ENCODE data around the gene NT5DC1. TPM values are rescaled to one million over a fixed set of nuclear protein-coding genes. Genes with fewer than 3 reads are reported as not detected.

NT5DC1 gene
- total RNA-seq, 1 donor from 2014 or later: 29.7 TPM

GRCh38 chr6:116073765-116074440 is 26.8 kb upstream of the NT5DC1 start:
- DNase-seq (ENCODE audit: low read depth) (peak; percentile 59), FAIRE-seq (no peak)
- no peaks in the 10 kb centered on the region for H3K9me3 ChIP-seq (ENCODE audit: insufficient read depth, low read depth, low read length)
- no peaks in the 10 kb centered on the region for H3K79me2 ChIP-seq (ENCODE audit: insufficient read depth, low read length)
- H3K36me3 ChIP-seq (ENCODE audit: insufficient read depth, low read length): no peaks in the 10 kb centered on the region
- no peak overlapping the region for H3K27ac Mint-ChIP-seq (ENCODE audit: unreplicated experiment)
- H3K4me2 ChIP-seq (ENCODE audit: low read length): peak overlapping the region; percentile 30
- no peaks in the 10 kb centered on the region for H4K20me1 ChIP-seq (ENCODE audit: insufficient read depth, low read length)
- no peak overlapping the region for H3K4me3 ChIP-seq (ENCODE audit: insufficient read depth, low read depth, low read length)
- H3K36me3 Mint-ChIP-seq (ENCODE audit: low read depth, unreplicated experiment): no peaks in the 10 kb centered on the region
- no peaks in the 10 kb centered on the region for H3K27me3 Mint-ChIP-seq (ENCODE audit: low read depth, unreplicated experiment)
- no peaks in the 10 kb centered on the region for H3K9me3 Mint-ChIP-seq (ENCODE audit: unreplicated experiment)
- TF ChIP-seq CTCF (IDR thresholded peaks at IDR 0.05; ENCODE audit: insufficient read depth, low read depth, low read length): no peak
- TF ChIP-seq EZH2 (IDR thresholded peaks at IDR 0.05; ENCODE audit: insufficient read depth, low read length): no peak
- H2AFZ ChIP-seq (ENCODE audit: low read depth, low read length): no peak overlapping the region
- H3K27ac ChIP-seq (ENCODE audit: low read depth, low read length): no peak overlapping the region
- H3K4me1 Mint-ChIP-seq (ENCODE audit: low read depth, unreplicated experiment): peaks cover 4% of the 10 kb centered on the region
- H3K4me1 ChIP-seq (ENCODE audit: insufficient read depth, low read length): peaks cover 7% of the 10 kb centered on the region
- no peak overlapping the region for H3K9ac ChIP-seq (ENCODE audit: low read length)
- no peaks in the 10 kb centered on the region for H3K27me3 ChIP-seq (ENCODE audit: insufficient read depth, low read length)
- no peak overlapping the region for H3K4me3 Mint-ChIP-seq (ENCODE audit: unreplicated experiment)

GRCh38 chr6:116074732-116075390 is 25.8 kb upstream of the NT5DC1 start:
- no peak overlapping the region for H3K27ac Mint-ChIP-seq (ENCODE audit: unreplicated experiment)
- no peak overlapping the region for H3K4me3 Mint-ChIP-seq (ENCODE audit: unreplicated experiment)
- no peak overlapping the region for H3K4me3 ChIP-seq (ENCODE audit: insufficient read depth, low read depth, low read length)
- no peak for DNase-seq (ENCODE audit: low read depth)
- no peak overlapping the region for H3K4me2 ChIP-seq (ENCODE audit: low read length)
- no peaks in the 10 kb centered on the region for H3K9me3 ChIP-seq (ENCODE audit: insufficient read depth, low read depth, low read length)
- no peaks in the 10 kb centered on the region for H4K20me1 ChIP-seq (ENCODE audit: insufficient read depth, low read length)
- H3K79me2 ChIP-seq (ENCODE audit: insufficient read depth, low read length): no peaks in the 10 kb centered on the region
- H3K27me3 Mint-ChIP-seq (ENCODE audit: low read depth, unreplicated experiment): no peaks in the 10 kb centered on the region
- H3K36me3 Mint-ChIP-seq (ENCODE audit: low read depth, unreplicated experiment): no peaks in the 10 kb centered on the region
- no peak for FAIRE-seq
- TF ChIP-seq EZH2 (IDR thresholded peaks at IDR 0.05; ENCODE audit: insufficient read depth, low read length): no peak
- no peak for TF ChIP-seq CTCF (IDR thresholded peaks at IDR 0.05; ENCODE audit: insufficient read depth, low read depth, low read length)
- H3K9me3 Mint-ChIP-seq (ENCODE audit: unreplicated experiment): no peaks in the 10 kb centered on the region
- H3K27me3 ChIP-seq (ENCODE audit: insufficient read depth, low read length): no peaks in the 10 kb centered on the region
- H3K4me1 Mint-ChIP-seq (ENCODE audit: low read depth, unreplicated experiment): peaks cover 4% of the 10 kb centered on the region
- no peaks in the 10 kb centered on the region for H3K36me3 ChIP-seq (ENCODE audit: insufficient read depth, low read length)
- no peak overlapping the region for H3K27ac ChIP-seq (ENCODE audit: low read depth, low read length)
- H2AFZ ChIP-seq (ENCODE audit: low read depth, low read length): no peak overlapping the region
- H3K4me1 ChIP-seq (ENCODE audit: insufficient read depth, low read length): peaks cover 7% of the 10 kb centered on the region
- no peak overlapping the region for H3K9ac ChIP-seq (ENCODE audit: low read length)

GRCh38 chr6:116078522-116078921 is 22.1 kb upstream of the NT5DC1 start:
- Histone ChIP-seq H3K4me3 (ENCODE audit: insufficient read depth, low read depth, low read length) (no peak overlapping the region), H3K27me3 (ENCODE audit: insufficient read depth, low read length) (no peaks in the 10 kb centered on the region), H3K27ac (ENCODE audit: low read depth, low read length) (no peak overlapping the region), H3K79me2 (ENCODE audit: insufficient read depth, low read length) (no peaks in the 10 kb centered on the region), H3K9ac (ENCODE audit: low read length) (no peak overlapping the region), H3K4me2 (ENCODE audit: low read length) (no peak overlapping the region), H4K20me1 (ENCODE audit: insufficient read depth, low read length) (no peaks in the 10 kb centered on the region), H3K4me1 (ENCODE audit: insufficient read depth, low read length) (peaks cover 7% of the 10 kb centered on the region), H2AFZ (ENCODE audit: low read depth, low read length) (no peak overlapping the region), H3K36me3 (ENCODE audit: insufficient read depth, low read length) (no peaks in the 10 kb centered on the region), H3K9me3 (ENCODE audit: insufficient read depth, low read depth, low read length) (no peaks in the 10 kb centered on the region)
- Mint-ChIP-seq H3K4me3 (ENCODE audit: unreplicated experiment) (no peak overlapping the region), H3K27ac (ENCODE audit: unreplicated experiment) (no peak overlapping the region), H3K27me3 (ENCODE audit: low read depth, unreplicated experiment) (no peaks in the 10 kb centered on the region), H3K4me1 (ENCODE audit: low read depth, unreplicated experiment) (peaks cover 3% of the 10 kb centered on the region), H3K9me3 (ENCODE audit: unreplicated experiment) (no peaks in the 10 kb centered on the region), H3K36me3 (ENCODE audit: low read depth, unreplicated experiment) (no peaks in the 10 kb centered on the region)
- FAIRE-seq (peak; percentile 20), DNase-seq (ENCODE audit: low read depth) (no peak)
- TF ChIP-seq CTCF (IDR thresholded peaks at IDR 0.05; ENCODE audit: insufficient read depth, low read depth, low read length) (no peak), EZH2 (IDR thresholded peaks at IDR 0.05; ENCODE audit: insufficient read depth, low read length) (no peak)

All from astrocyte (in vitro differentiated cells and primary cell).